GM18507 (cell line): ENCODE measurements around the gene PDXDC1.
"Not testable (repeated sequence)": the region's sequence is repeated elsewhere in the genome, so short reads cannot be mapped to it uniquely, and the experiment has no call there.

Experiments
- DNase-seq: peaks from one replicate; pipeline ENCODE4 v3.0.0; 2011; ENCODE audit warnings: low read depth; ENCODE audit not compliant: insufficient read length; ENCODE audit errors: extremely low spot score
- FAIRE-seq: peaks from 2 replicates; lab custom pipeline; 2011; peaks lifted over from hg19 to GRCh38; lab: Jason Lieb, UNC

Gene PDXDC1, protein sequence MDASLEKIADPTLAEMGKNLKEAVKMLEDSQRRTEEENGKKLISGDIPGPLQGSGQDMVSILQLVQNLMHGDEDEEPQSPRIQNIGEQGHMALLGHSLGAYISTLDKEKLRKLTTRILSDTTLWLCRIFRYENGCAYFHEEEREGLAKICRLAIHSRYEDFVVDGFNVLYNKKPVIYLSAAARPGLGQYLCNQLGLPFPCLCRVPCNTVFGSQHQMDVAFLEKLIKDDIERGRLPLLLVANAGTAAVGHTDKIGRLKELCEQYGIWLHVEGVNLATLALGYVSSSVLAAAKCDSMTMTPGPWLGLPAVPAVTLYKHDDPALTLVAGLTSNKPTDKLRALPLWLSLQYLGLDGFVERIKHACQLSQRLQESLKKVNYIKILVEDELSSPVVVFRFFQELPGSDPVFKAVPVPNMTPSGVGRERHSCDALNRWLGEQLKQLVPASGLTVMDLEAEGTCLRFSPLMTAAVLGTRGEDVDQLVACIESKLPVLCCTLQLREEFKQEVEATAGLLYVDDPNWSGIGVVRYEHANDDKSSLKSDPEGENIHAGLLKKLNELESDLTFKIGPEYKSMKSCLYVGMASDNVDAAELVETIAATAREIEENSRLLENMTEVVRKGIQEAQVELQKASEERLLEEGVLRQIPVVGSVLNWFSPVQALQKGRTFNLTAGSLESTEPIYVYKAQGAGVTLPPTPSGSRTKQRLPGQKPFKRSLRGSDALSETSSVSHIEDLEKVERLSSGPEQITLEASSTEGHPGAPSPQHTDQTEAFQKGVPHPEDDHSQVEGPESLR

DNA sequence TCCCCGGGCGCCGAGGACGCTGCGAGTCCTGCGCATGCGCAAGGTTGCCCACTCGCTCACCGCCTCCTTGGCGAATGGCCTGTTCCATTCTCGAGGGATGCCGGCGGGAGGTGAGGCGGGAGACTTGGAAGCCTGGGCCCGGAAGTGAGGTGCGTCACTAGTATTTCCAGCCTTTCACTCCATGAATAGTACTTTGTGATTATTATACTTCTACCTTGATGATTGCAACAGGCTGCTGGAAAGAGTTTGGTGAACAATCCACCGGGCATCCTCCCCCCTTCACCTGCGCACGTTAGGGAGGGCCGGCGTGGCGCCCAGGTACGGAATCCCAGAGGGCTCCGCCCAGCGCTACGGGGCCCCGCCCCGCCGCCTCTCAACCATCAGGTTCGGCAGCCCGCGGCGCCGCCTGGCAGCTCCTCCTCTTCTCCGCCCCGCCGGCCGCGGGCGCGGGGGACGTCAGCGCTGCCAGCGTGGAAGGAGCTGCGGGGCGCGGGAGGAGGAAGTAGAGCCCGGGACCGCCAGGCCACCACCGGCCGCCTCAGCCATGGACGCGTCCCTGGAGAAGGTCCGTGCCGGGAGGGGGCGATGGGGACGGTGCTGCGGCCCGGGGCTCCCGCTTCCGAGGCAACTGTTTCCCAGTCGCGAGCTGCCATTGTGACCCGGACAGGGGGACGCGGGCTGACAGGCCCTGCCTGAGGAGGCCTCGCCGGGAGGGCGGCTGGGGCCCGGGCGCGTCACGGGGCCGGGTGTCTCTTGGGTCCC is at the start of gene PDXDC1:
PDXDC1 (plus strand) TSS at position 371 of the 762 bp plus-strand sequence; CDS start at position 545, 174 bp downstream.
- FAIRE-seq (peak; percentile 78), DNase-seq (peak; percentile 97)

GRCh38 chr16:14928064-14928714 is 46.6 kb upstream of the PDXDC1 start:
- DNase-seq, FAIRE-seq: not testable (repeated sequence)

DNA sequence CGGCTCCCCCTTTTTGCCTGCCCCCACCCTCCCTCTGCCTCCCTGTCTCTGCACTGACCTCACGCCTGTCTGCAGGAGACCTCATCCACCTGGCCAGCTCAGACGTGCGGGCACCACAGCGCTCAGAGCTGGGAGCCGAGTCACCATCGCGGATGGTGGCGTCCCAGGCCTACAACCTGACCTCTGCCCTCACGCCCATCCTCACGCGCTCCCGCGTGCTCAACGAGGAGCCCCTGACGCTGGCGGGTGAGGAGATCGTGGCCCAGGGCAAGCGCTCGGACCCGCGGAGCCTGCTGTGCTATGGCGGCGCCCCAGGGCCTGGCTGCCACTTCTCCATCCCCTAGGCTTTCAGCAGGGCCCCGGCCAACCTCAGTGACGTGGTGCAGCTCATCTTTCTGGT is 45.6 kb upstream of the PDXDC1 start:
- DNase-seq, FAIRE-seq: not testable (repeated sequence)

DNA sequence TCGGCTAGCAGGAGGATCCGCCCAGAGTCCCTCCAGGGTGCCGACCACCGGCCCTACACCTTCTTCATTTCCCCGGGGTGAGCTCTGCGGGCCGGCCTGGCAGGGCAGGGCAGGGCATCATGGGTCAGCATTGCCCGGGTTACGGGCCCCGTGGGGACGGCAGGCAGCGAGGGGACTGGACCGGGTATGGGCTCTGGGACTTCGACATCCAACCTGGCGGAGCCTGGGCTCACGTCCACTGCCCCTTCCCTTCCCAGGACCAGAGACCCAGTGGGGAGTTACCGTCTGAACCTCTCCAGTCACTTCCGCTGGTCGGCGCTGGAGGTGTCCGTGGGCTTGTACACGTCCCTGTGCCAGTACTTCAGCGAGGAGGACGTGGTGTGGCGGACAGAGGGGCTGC is 44.6 kb upstream of the PDXDC1 start:
- DNase-seq, FAIRE-seq: not testable (repeated sequence)

GRCh38 chr16:14930971-14931370 is 43.9 kb upstream of the PDXDC1 start:
- not testable (repeated sequence) for DNase-seq, FAIRE-seq

DNA sequence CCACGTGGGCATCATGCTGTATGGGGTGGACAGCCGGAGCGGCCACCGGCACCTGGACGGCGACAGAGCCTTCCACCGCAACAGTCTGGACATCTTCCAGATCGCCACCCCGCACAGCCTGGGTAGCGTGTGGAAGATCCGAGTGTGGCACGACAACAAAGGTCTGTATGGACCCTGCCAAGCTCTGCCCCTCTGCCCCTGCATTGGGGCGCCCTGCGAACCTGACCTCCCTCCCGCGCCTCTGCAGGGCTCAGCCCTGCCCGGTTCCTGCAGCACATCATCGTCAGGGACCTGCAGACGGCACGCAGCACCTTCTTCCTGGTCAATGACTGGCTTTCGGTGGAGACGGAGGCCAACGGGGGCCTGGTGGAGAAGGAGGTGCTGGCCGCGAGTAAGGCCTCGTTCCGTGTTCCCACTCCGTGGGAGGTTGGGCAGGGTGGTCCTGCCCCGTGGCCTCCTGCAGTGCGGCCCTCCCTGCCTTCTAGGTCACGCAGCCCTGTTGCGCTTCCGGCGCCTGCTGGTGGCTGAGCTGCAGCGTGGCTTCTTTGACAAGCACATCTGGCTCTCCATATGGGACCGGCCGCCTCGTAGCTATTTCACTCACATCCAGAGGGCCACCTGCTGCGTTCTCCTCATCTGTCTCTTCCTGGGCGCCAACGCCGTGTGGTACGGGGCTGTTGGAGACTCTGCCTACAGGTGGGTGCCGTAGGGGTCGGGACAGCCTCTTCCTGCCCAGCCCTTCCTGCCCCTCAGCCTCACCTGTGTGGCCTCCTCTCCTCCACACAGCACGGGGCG is 42.0 kb upstream of the PDXDC1 start:
- not testable (repeated sequence) for DNase-seq, FAIRE-seq

DNA sequence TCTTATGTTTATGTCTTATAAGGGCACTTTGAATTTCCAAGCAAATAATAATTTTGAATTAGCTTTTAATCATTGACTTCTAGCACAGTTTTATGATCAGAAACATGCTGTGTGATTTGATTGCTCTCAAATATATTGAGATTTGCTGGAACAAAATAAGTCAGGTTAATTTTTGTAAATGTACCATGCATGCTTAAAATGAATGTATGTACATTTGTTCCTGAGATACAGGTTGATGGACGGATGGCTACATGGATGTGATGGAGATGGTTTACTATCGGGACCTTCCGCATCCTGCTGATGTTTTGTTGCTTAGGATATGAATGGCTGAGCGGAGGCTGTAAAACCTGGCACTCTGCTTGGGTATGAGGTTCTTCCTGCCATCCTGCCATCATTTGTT is 37.7 kb upstream of the PDXDC1 start, which contains the start of gene NPIPA1:
NPIPA1 (plus strand) TSS at position 301 of the 400 bp plus-strand sequence; CDS start at position 301, 0 bp downstream.
- FAIRE-seq, DNase-seq: not testable (repeated sequence)

- not testable (repeated sequence) for FAIRE-seq, DNase-seq
These were observed 36.8 kb upstream of the PDXDC1 start for GRCh38 chr16:14937994-14938393.

DNA sequence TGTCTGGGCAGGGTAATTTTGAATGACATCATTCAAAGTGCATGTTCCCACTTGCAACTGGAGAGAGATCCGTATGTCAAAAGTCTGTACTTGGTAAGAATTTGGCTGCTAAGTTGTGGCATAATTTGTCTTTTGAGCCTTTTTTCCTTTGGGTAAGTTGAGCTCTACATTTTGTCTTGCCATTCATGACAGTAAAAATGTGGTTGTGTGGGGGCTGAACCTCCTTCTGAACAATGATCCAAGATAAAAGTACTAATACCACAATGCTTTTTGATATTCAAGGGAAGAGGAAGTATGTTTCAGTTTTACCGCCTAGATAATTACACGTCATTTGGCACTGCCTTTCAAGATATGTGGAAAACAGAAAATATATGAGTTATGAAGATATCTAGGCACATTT is 32.1 kb upstream of the PDXDC1 start:
- FAIRE-seq, DNase-seq: not testable (repeated sequence)

GRCh38 chr16:14955546-14956231 is 19.1 kb upstream of the PDXDC1 start:
- FAIRE-seq: no peak
- no peak for DNase-seq

GRCh38 chr16:14957576-14958322 is 17.1 kb upstream of the PDXDC1 start:
- DNase-seq: no peak
- no peak for FAIRE-seq

DNA sequence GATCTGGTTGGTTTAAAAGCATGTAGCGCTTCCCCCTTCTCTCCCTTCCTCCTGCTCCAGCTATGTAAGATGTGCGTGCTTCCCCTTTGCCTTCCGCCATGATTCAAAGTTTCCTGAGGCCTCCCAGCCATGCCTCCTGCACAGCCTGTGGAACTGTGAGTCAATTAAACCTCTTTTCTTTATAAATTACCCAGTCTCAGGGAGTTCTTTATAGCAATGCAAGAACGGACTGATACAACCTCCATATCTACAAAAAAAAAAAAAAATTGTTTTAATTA is 16.6 kb upstream of the PDXDC1 start:
- FAIRE-seq (no peak), DNase-seq (no peak)

DNA sequence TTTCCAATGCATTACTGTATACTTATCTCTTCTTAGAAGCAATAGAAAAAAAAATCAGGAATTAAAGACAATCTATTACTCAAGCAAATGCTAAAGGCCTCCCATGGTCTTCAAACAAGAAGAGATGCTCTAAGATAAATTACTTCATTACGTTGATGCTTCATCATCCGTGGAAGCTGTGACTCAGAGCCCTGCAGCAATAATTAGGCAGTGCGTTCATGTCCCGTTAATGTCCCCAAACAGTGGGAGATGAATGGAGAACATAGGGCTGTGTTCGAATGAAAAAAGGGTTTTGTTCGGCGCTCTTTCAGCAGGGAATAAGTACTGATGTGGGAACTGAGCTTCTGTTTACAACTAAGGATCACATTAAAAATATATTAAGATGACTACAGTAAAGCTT is 15.9 kb upstream of the PDXDC1 start:
- FAIRE-seq (no peak), DNase-seq (no peak)

DNA sequence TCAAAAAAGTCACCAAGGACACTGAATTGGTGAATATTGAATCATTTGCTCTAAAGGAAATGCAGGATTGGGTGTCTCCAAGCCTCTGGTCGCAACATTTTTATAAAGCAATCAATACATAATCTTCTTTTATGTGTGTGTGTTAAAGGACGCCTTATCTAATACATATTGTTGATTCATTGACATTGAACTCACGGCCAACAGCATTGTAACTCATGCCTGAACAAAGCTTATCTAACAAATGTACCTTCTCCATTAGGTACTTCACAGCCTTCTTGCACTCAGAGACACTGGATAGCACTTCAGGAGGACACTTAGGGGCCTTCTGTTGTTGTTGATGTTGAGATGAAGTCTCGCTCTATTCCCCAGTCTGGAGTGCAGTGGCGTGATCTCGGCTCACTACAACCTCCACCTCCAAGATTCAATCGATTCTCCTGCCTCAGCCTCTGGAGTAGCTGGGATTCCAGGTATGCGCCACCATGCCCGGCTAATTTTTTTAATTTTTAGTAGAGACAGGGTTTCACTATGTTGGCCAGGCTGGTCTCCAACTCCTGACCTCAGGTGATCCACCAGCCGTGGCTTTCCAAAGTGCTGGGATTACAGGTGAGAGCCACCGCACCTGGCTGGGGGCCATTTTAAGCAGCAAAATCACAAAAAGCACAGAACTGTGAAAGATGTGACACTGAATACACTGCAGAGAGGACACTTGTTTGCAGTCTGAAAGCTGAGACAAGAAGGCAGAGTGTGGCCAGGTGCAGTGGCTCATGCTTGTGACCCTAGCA is 13.2 kb upstream of the PDXDC1 start:
- no peak for DNase-seq
- FAIRE-seq: no peak

DNA sequence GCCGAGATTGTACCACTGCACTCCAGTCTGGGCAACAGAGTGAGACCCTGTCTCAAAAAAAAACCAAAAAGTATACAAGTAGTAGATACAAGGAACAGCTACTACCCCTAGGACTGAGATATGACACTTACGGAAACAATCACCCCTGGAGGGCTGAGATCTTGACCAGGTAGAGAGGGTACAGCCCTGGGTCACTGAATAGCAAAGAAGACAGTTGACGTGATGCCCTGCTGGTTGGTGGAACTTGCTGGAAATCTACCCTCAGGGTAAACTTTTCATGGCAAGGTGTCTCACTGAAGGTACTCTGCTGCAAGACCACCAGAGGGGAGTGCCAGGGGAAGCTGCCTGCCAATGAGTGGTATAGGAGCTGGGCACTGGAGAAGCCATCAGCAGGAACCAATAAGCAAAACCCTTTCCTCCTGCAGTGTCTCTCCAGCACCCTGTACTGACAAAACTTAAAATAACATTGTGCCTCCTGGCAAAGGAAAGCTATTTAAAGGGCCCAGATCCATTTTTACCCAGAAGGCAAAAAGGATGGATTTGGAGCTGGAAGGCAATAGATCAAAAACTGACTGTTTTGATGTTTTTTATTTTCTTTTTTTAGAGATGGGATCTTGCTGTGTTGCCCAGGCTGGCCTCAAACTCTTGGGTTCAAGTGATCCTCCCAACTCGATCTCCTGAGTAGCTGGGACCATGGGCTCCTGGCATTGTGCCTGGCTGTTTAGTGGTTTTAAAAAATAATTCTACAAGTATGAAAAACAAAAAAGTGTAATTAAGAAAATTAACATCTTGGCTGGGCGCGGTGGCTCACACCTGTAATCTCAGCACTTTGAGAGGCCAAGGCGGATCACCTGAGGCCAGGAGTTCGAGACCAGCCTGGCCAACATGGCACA is 11.3 kb upstream of the PDXDC1 start:
- FAIRE-seq (no peak), DNase-seq (no peak)

- DNase-seq (no peak), FAIRE-seq (no peak)
These were observed 9.5 kb upstream of the PDXDC1 start for GRCh38 chr16:14965328-14965727.
